Prostate gland (tissue), 2 donors: Measurements from ENCODE around the gene GLDC.

Experiments used
- POLR2A ChIP-seq: fragments of 450-650 bp; IDR thresholded peaks from one replicate; pipeline ENCODE4 v1.6.1; 2016; ENCODE audit warnings: antibody characterized with exemption, mild to moderate bottlenecking
- TF ChIP-seq, protein P1 (sequence below), 4 experiments: fragments of 200-600 bp in 2 of 4; fragments of 450-650 bp in 2 of 4; sonication (generic) in 2 of 4; IDR thresholded peaks; 1 replicate in 3 of 4; 2 replicates in 1 of 4; pipeline ENCODE4 v1.5.1; 2016 to 2019; ENCODE audit warnings: antibody characterized with exemption in 4 of 4, mild to moderate bottlenecking in 2 of 4, moderate library complexity in 2 of 4

- TF ChIP-seq, protein P1, sequence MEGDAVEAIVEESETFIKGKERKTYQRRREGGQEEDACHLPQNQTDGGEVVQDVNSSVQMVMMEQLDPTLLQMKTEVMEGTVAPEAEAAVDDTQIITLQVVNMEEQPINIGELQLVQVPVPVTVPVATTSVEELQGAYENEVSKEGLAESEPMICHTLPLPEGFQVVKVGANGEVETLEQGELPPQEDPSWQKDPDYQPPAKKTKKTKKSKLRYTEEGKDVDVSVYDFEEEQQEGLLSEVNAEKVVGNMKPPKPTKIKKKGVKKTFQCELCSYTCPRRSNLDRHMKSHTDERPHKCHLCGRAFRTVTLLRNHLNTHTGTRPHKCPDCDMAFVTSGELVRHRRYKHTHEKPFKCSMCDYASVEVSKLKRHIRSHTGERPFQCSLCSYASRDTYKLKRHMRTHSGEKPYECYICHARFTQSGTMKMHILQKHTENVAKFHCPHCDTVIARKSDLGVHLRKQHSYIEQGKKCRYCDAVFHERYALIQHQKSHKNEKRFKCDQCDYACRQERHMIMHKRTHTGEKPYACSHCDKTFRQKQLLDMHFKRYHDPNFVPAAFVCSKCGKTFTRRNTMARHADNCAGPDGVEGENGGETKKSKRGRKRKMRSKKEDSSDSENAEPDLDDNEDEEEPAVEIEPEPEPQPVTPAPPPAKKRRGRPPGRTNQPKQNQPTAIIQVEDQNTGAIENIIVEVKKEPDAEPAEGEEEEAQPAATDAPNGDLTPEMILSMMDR (IDR thresholded peaks at IDR 0.05): no peak
- TF ChIP-seq POLR2A: no peak
These were observed 53.3 kb downstream of the GLDC start for GRCh38 chr9:6592231-6592630.
